ENCODE data around the gene CARD18. TPM values are rescaled to one million over a fixed set of nuclear protein-coding genes. Genes with fewer than 3 reads are reported as not detected.

Gene CARD18
- polyA plus RNA-seq, 3 donors: not detected

- intact Hi-C loops (cut with micrococcal nuclease): no loop called here
- Histone ChIP-seq H3K27ac (ENCODE audit: low read depth in 1 of 2, low read length in 2 of 2) (no peak overlapping the region), H3K4me2 (replicated peaks; ENCODE audit: extremely low read depth, low read length, poor library complexity, severe bottlenecking) (peak overlapping the region; percentile 13), H3K4me3 (replicated peaks in 1 of 3; ENCODE audit: low read depth in 2 of 3, low read length in 3 of 3) (peak overlapping the region in 1 of 3 experiments; percentile 19), H3K36me3 (replicated peaks in 1 of 2; ENCODE audit: control insufficient read depth in 1 of 2, insufficient read depth in 2 of 2, low read length in 2 of 2) (no peaks in the 10 kb centered on the region), H3K9ac (ENCODE audit: insufficient read depth, low read length, poor library complexity, severe bottlenecking) (no peak overlapping the region), H3K27me3 (ENCODE audit: control insufficient read depth in 2 of 2, insufficient read depth in 2 of 2, low read length in 2 of 2) (no peaks in the 10 kb centered on the region), H3K9me3 (replicated peaks in 1 of 2; ENCODE audit: control insufficient read depth in 1 of 2, insufficient read depth in 1 of 2, low read length in 2 of 2) (no peaks in the 10 kb centered on the region), H3K79me2 (ENCODE audit: insufficient read depth, low read length) (no peaks in the 10 kb centered on the region), H2AFZ (ENCODE audit: insufficient read depth, low read depth, low read length, poor library complexity, severe bottlenecking) (peak overlapping the region; percentile 32), H4K20me1 (ENCODE audit: insufficient read depth, low read length) (no peaks in the 10 kb centered on the region), H3K4me1 (ENCODE audit: control insufficient read depth in 1 of 2, insufficient read depth in 2 of 2, low read length in 2 of 2) (peaks cover 4 to 10% of the 10 kb centered on the region in 2 donors)
- WGBS (ENCODE audit: insufficient coverage): 67% methylated on average over 1 of the region's 9 CpGs
- Mint-ChIP-seq H3K4me3 (peak overlapping the region in 1 of 2 donors; percentile 79), H3K27ac (peak overlapping the region in 1 of 7 donors; percentile 47), H3K9me3 (peaks cover 0 to 6% (median 0%) of the 10 kb centered on the region in 7 donors), H3K27me3 (ENCODE audit: low read depth in 3 of 3) (no peaks in the 10 kb centered on the region), H3K4me1 (peaks cover 13% of the 10 kb centered on the region), H3K36me3 (no peaks in the 10 kb centered on the region)
- DNase-seq: peak in 2 of 3 donors; percentile 18 to 46
- TF ChIP-seq, protein P1, sequence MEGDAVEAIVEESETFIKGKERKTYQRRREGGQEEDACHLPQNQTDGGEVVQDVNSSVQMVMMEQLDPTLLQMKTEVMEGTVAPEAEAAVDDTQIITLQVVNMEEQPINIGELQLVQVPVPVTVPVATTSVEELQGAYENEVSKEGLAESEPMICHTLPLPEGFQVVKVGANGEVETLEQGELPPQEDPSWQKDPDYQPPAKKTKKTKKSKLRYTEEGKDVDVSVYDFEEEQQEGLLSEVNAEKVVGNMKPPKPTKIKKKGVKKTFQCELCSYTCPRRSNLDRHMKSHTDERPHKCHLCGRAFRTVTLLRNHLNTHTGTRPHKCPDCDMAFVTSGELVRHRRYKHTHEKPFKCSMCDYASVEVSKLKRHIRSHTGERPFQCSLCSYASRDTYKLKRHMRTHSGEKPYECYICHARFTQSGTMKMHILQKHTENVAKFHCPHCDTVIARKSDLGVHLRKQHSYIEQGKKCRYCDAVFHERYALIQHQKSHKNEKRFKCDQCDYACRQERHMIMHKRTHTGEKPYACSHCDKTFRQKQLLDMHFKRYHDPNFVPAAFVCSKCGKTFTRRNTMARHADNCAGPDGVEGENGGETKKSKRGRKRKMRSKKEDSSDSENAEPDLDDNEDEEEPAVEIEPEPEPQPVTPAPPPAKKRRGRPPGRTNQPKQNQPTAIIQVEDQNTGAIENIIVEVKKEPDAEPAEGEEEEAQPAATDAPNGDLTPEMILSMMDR (IDR thresholded peaks at IDR 0.05): no peak
Observed at GRCh38 chr11:105092256-105093239, 47.0 kb downstream of the CARD18 start.

Other genes starting within 250 kb of the CARD18 start
- gene CASP12, start 241.3 kb downstream of the CARD18 start, polyA plus RNA-seq: not detected
- gene CASP4, start 171.2 kb downstream of the CARD18 start, polyA plus RNA-seq: 100 to 1,000 TPM; 148 to 213 (median 163) TPM
- gene CASP5, start 116.6 kb downstream of the CARD18 start, polyA plus RNA-seq: 1 to 10 TPM; 2.3 to 6.4 (median 4.4) TPM
- 100 to 1,000 TPM; 210 to 460 (median 433) TPM for gene CASP1, start 104.6 kb downstream of the CARD18 start, polyA plus RNA-seq
- 100 to 1,000 TPM; 294 to 731 (median 671) TPM for gene CARD16, start 94.4 kb downstream of the CARD18 start, polyA plus RNA-seq